Duodenal mucosa (tissue), 2 donors: Measurements from ENCODE around the gene HMCN2.

Experiments used
- H3K27ac ChIP-seq: one replicate; pipeline ENCODE4 v1.7.0; 2013; ENCODE audit warnings: low read depth, low read length
- H3K27me3 ChIP-seq, 2 donors: one replicate each; pipeline ENCODE4 v1.7.0; 2013; ENCODE audit warnings: low read length in 2 of 2, control low read depth in 1 of 2; ENCODE audit not compliant: insufficient read depth in 2 of 2, control insufficient read depth in 1 of 2
- H3K36me3 ChIP-seq, 2 donors: one replicate each; pipeline ENCODE4 v1.7.0; 2013; ENCODE audit warnings: low read length in 2 of 2, control low read depth in 1 of 2; ENCODE audit not compliant: insufficient read depth in 2 of 2, control insufficient read depth in 1 of 2
- H3K4me1 ChIP-seq, 2 donors: one replicate each; pipeline ENCODE4 v1.7.0; 2013; ENCODE audit warnings: low read length in 2 of 2, control low read depth in 1 of 2; ENCODE audit not compliant: insufficient read depth in 2 of 2, control insufficient read depth in 1 of 2
- H3K4me3 ChIP-seq, 2 donors: one replicate each; pipeline ENCODE4 v1.7.0; 2013; ENCODE audit warnings: low read length in 2 of 2, low read depth in 1 of 2
- H3K9ac ChIP-seq, 2 donors: one replicate each; pipeline ENCODE4 v1.7.0; 2013; ENCODE audit warnings: low read length in 2 of 2, low read depth in 1 of 2
- H3K9me3 ChIP-seq, 2 donors: one replicate each; pipeline ENCODE4 v1.7.0; 2013; ENCODE audit warnings: low read length in 2 of 2, control low read depth in 1 of 2; ENCODE audit not compliant: control insufficient read depth in 1 of 2

The HMCN2 gene

GRCh38 chr9:130239741-130240241 lies 25.8 kb upstream of the HMCN2 start:
- H3K9ac ChIP-seq, result no peak overlapping the region
- no peak overlapping the region for H3K4me3 ChIP-seq
- H3K27ac ChIP-seq, result no peak overlapping the region
- no peaks in the 10 kb centered on the region for H3K27me3 ChIP-seq
- peaks cover 5 to 10% of the 10 kb centered on the region in 2 donors for H3K4me1 ChIP-seq
- no peaks in the 10 kb centered on the region for H3K9me3 ChIP-seq
- H3K36me3 ChIP-seq, result no peaks in the 10 kb centered on the region

- Histone ChIP-seq H3K9me3 (no peaks in the 10 kb centered on the region), H3K36me3 (no peaks in the 10 kb centered on the region), H3K9ac (no peak overlapping the region), H3K4me1 (peaks cover 5 to 10% of the 10 kb centered on the region in 2 donors), H3K27me3 (no peaks in the 10 kb centered on the region), H3K27ac (no peak overlapping the region), H3K4me3 (no peak overlapping the region)
These were observed 25.0 kb upstream of the HMCN2 start for GRCh38 chr9:130240410-130241197.

GRCh38 chr9:130241198-130241535 lies 24.4 kb upstream of the HMCN2 start:
- no peaks in the 10 kb centered on the region for H3K9me3 ChIP-seq
- no peak overlapping the region for H3K9ac ChIP-seq
- peaks cover 5 to 10% of the 10 kb centered on the region in 2 donors for H3K4me1 ChIP-seq
- H3K27me3 ChIP-seq, result no peaks in the 10 kb centered on the region
- H3K4me3 ChIP-seq, result no peak overlapping the region
- no peak overlapping the region for H3K27ac ChIP-seq
- H3K36me3 ChIP-seq, result no peaks in the 10 kb centered on the region

- peaks cover 5 to 10% of the 10 kb centered on the region in 2 donors for H3K4me1 ChIP-seq
- H3K27ac ChIP-seq, result no peak overlapping the region
- H3K4me3 ChIP-seq, result peak overlapping the region in 1 of 2 donors; percentile 30
- H3K9ac ChIP-seq, result no peak overlapping the region
- no peaks in the 10 kb centered on the region for H3K9me3 ChIP-seq
- no peaks in the 10 kb centered on the region for H3K36me3 ChIP-seq
- no peaks in the 10 kb centered on the region for H3K27me3 ChIP-seq
These were observed 23.1 kb upstream of the HMCN2 start for GRCh38 chr9:130242270-130243014.

- Histone ChIP-seq H3K9ac (no peak overlapping the region), H3K27ac (no peak overlapping the region), H3K9me3 (no peaks in the 10 kb centered on the region), H3K27me3 (no peaks in the 10 kb centered on the region), H3K36me3 (no peaks in the 10 kb centered on the region), H3K4me3 (peak overlapping the region in 1 of 2 donors; percentile 30), H3K4me1 (peaks cover 5 to 10% of the 10 kb centered on the region in 2 donors)
These were observed 22.3 kb upstream of the HMCN2 start for GRCh38 chr9:130243015-130243881.

- H3K4me1 ChIP-seq, result peaks cover 5 to 10% of the 10 kb centered on the region in 2 donors
- H3K36me3 ChIP-seq, result no peaks in the 10 kb centered on the region
- no peak overlapping the region for H3K9ac ChIP-seq
- no peaks in the 10 kb centered on the region for H3K9me3 ChIP-seq
- H3K27ac ChIP-seq, result no peak overlapping the region
- H3K27me3 ChIP-seq, result no peaks in the 10 kb centered on the region
- H3K4me3 ChIP-seq, result no peak overlapping the region
These were observed 21.7 kb upstream of the HMCN2 start for GRCh38 chr9:130243882-130244170.

GRCh38 chr9:130244548-130245165 lies 20.9 kb upstream of the HMCN2 start:
- no peak overlapping the region for H3K4me3 ChIP-seq
- no peaks in the 10 kb centered on the region for H3K9me3 ChIP-seq
- no peaks in the 10 kb centered on the region for H3K36me3 ChIP-seq
- H3K9ac ChIP-seq, result no peak overlapping the region
- no peaks in the 10 kb centered on the region for H3K27me3 ChIP-seq
- no peak overlapping the region for H3K27ac ChIP-seq
- H3K4me1 ChIP-seq, result peaks cover 5 to 10% of the 10 kb centered on the region in 2 donors

- Histone ChIP-seq H3K27me3 (no peaks in the 10 kb centered on the region), H3K27ac (no peak overlapping the region), H3K9me3 (no peaks in the 10 kb centered on the region), H3K4me3 (no peak overlapping the region), H3K4me1 (peaks cover 5 to 10% of the 10 kb centered on the region in 2 donors), H3K36me3 (no peaks in the 10 kb centered on the region), H3K9ac (no peak overlapping the region)
These were observed 20.1 kb upstream of the HMCN2 start for GRCh38 chr9:130245474-130245873.

GRCh38 chr9:130246126-130246525 lies 19.4 kb upstream of the HMCN2 start:
- Histone ChIP-seq H3K4me3 (no peak overlapping the region), H3K27ac (no peak overlapping the region), H3K9ac (no peak overlapping the region)

More at GRCh38 chr9:130246126-130246525, 19.4 kb upstream of the HMCN2 start:
- Histone ChIP-seq H3K4me1 (peaks cover under 1 to 10% of the 10 kb centered on the region in 2 donors), H3K36me3 (no peaks in the 10 kb centered on the region), H3K27me3 (peaks cover 0 to 3% of the 10 kb centered on the region in 2 donors), H3K9me3 (no peaks in the 10 kb centered on the region)
